Measurements from ENCODE around the gene BMP7.
"Not testable (repeated sequence)": the region's sequence is repeated elsewhere in the genome, so short reads cannot be mapped to it uniquely, and the experiment has no call there.

The BMP7 gene

DNA sequence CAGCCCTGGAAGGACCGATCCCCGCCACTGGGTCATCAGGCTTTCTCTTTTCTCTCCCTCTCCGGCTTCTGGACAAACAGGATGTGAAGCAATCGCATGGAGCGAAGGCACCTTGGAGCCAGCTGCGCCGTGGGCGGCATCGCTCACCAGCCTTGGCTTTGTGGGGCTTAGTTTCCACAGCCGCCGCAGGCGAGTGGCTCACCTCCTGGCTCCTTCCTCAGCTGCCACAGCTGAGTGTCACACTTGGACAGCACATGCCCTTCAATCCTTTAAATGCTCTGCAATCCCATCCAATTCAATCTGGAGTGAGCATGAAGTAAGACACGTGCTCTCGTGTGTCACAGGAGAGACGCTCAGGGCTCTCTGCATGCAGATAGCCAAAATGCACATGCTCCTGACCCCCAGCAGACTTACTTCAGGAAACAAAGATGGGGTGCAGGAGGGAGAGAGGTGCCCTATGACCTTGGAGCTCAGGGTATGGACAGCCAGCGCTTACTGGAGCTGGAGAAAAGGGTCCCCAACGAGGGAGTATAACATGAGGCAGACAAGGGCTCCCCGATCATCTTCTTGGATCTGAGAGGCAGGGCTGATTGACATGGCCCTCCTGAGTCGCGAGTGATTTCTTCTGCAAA, 70.9 kb downstream of the BMP7 start:
- DNase-seq = no peak
- Histone ChIP-seq H3K36me3 (no peaks in the 10 kb centered on the region), H3K4me3 (ENCODE audit: low read depth, low read length) (no peak overlapping the region), H3K9me3 (ENCODE audit: severe bottlenecking) (no peaks in the 10 kb centered on the region), H3K27ac (no peak overlapping the region), H3K27me3 (ENCODE audit: insufficient read depth, low read depth, severe bottlenecking) (peaks cover 35% of the 10 kb centered on the region)
- no peak for TF ChIP-seq CTCF (IDR thresholded peaks at IDR 0.05; ENCODE audit: low read depth, low read length)

DNA sequence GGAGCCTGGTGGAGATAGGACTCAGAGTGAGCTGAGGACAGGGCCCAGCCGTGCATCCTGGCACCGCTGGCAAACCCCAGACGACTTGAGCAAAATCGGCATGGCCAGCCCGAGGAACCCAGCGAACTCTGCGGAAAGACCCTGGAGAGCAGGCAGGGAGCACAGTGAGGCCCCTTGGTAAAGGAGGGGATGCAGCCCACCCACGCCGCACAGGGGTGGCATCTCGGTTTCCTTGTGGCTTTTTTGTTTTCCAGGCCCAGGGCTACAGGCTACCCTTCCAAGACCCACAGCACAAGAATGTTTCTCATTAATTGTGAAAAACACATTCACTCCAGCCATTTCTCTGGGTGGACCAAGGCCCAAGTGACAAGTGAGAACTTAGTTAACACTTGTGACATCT, 71.4 kb downstream of the BMP7 start:
- no peak for TF ChIP-seq CTCF (IDR thresholded peaks at IDR 0.05; ENCODE audit: low read depth, low read length)
- no peak for DNase-seq
- H3K9me3 ChIP-seq (ENCODE audit: severe bottlenecking) = no peaks in the 10 kb centered on the region
- peaks cover 33% of the 10 kb centered on the region for H3K27me3 ChIP-seq (ENCODE audit: insufficient read depth, low read depth, severe bottlenecking)
- H3K27ac ChIP-seq = no peak overlapping the region
- no peaks in the 10 kb centered on the region for H3K36me3 ChIP-seq
- H3K4me3 ChIP-seq (ENCODE audit: low read depth, low read length) = no peak overlapping the region

- H3K27me3 ChIP-seq (ENCODE audit: insufficient read depth, low read depth, severe bottlenecking) = peaks cover 28% of the 10 kb centered on the region
These were observed 72.3 kb downstream of the BMP7 start for GRCh38 chr20:57194154-57194553.

GRCh38 chr20:57193094-57193493, 73.3 kb downstream of the BMP7 start:
- H3K4me3 ChIP-seq (ENCODE audit: low read depth, low read length) = no peak overlapping the region
- peaks cover 28% of the 10 kb centered on the region for H3K27me3 ChIP-seq (ENCODE audit: insufficient read depth, low read depth, severe bottlenecking)
- H3K36me3 ChIP-seq = no peaks in the 10 kb centered on the region
- no peak overlapping the region for H3K27ac ChIP-seq
- DNase-seq = no peak
- no peaks in the 10 kb centered on the region for H3K9me3 ChIP-seq (ENCODE audit: severe bottlenecking)
- no peak for TF ChIP-seq CTCF (IDR thresholded peaks at IDR 0.05; ENCODE audit: low read depth, low read length)

More at GRCh38 chr20:57194154-57194553, 72.3 kb downstream of the BMP7 start:
- no peak for TF ChIP-seq CTCF (IDR thresholded peaks at IDR 0.05; ENCODE audit: low read depth, low read length)
- no peaks in the 10 kb centered on the region for H3K36me3 ChIP-seq
- no peak overlapping the region for H3K4me3 ChIP-seq (ENCODE audit: low read depth, low read length)
- H3K27ac ChIP-seq = no peak overlapping the region
- H3K9me3 ChIP-seq (ENCODE audit: severe bottlenecking) = no peaks in the 10 kb centered on the region
- no peak for DNase-seq

- no peak for DNase-seq
- Histone ChIP-seq H3K27ac (no peak overlapping the region), H3K9me3 (ENCODE audit: severe bottlenecking) (no peaks in the 10 kb centered on the region), H3K27me3 (ENCODE audit: insufficient read depth, low read depth, severe bottlenecking) (peaks cover 25% of the 10 kb centered on the region), H3K36me3 (no peaks in the 10 kb centered on the region), H3K4me3 (ENCODE audit: low read depth, low read length) (no peak overlapping the region)
- no peak for TF ChIP-seq CTCF (IDR thresholded peaks at IDR 0.05; ENCODE audit: low read depth, low read length)
These were observed 74.1 kb downstream of the BMP7 start for GRCh38 chr20:57192311-57192710.

- peaks cover 15% of the 10 kb centered on the region for H3K27me3 ChIP-seq (ENCODE audit: insufficient read depth, low read depth, severe bottlenecking)
- H3K36me3 ChIP-seq; DNase-seq; H3K27ac ChIP-seq; H3K4me3 ChIP-seq (ENCODE audit: low read depth, low read length); H3K9me3 ChIP-seq (ENCODE audit: severe bottlenecking): not testable (repeated sequence)
These were observed 75.2 kb downstream of the BMP7 start for GRCh38 chr20:57191265-57191638.

Measured in WERI-Rb-1 (cell line).